ENCODE data around the gene RFTN1.
"Not testable (repeated sequence)": the region's sequence is repeated elsewhere in the genome, so short reads cannot be mapped to it uniquely, and the experiment has no call there.

Gene RFTN1

GRCh38 chr3:16318176-16318575 lies 195.3 kb downstream of the RFTN1 start:
- DNase-seq: no peak

GRCh38 chr3:16317561-16317945 lies 195.9 kb downstream of the RFTN1 start:
- no peak for DNase-seq

GRCh38 chr3:16316847-16317560 lies 196.5 kb downstream of the RFTN1 start:
- no peak for DNase-seq

- DNase-seq: no peak
Observed at GRCh38 chr3:16316396-16316795, 197.1 kb downstream of the RFTN1 start.

GRCh38 chr3:16315623-16316022 lies 197.9 kb downstream of the RFTN1 start:
- DNase-seq: no peak

GRCh38 chr3:16313886-16314645 lies 199.4 kb downstream of the RFTN1 start:
- no peak for DNase-seq

- DNase-seq: no peak
Observed at GRCh38 chr3:16311960-16312451, 201.5 kb downstream of the RFTN1 start.

- not testable (repeated sequence) for DNase-seq
Observed at GRCh38 chr3:16310486-16310885, 203.0 kb downstream of the RFTN1 start.

- no peak for DNase-seq
Observed at GRCh38 chr3:16309558-16309957, 203.9 kb downstream of the RFTN1 start.

- DNase-seq: no peak
Observed at GRCh38 chr3:16308727-16309126, 204.8 kb downstream of the RFTN1 start.

- DNase-seq: no peak
Observed at GRCh38 chr3:16307832-16308531, 205.5 kb downstream of the RFTN1 start.

- no peak for DNase-seq
Observed at GRCh38 chr3:16305111-16305541, 208.4 kb downstream of the RFTN1 start.

GRCh38 chr3:16304061-16305010 lies 209.2 kb downstream of the RFTN1 start:
- no peak for DNase-seq

- no peak for DNase-seq
Observed at GRCh38 chr3:16303037-16303575, 210.4 kb downstream of the RFTN1 start.

GRCh38 chr3:16302082-16302631 lies 211.3 kb downstream of the RFTN1 start:
- no peak for DNase-seq

GRCh38 chr3:16301507-16301906 lies 212.0 kb downstream of the RFTN1 start:
- DNase-seq: no peak

GRCh38 chr3:16300881-16301359 lies 212.6 kb downstream of the RFTN1 start:
- DNase-seq: no peak

- DNase-seq: no peak
Observed at GRCh38 chr3:16300307-16300706, 213.2 kb downstream of the RFTN1 start.

- DNase-seq: no peak
Observed at GRCh38 chr3:16299746-16300145, 213.8 kb downstream of the RFTN1 start.

GRCh38 chr3:16298891-16299290 lies 214.6 kb downstream of the RFTN1 start:
- no peak for DNase-seq

Measured in NCI-H1048 (cell line).